ENCODE measurements around the gene TCP11L2.

The TCP11L2 gene

GRCh38 chr12:106302401-106303201, at the start of gene TCP11L2:
Gene TCP11L2, plus strand, starts transcription at chr12:106302733. Its CDS starts 8,343 bp downstream, at chr12:106311076.
- DNase-seq: peak; percentile 93

GRCh38 chr12:106254724-106255123, 47.8 kb upstream of the TCP11L2 start:
- DNase-seq: no peak

- DNase-seq: no peak
Observed at GRCh38 chr12:106255493-106255892, 47.0 kb upstream of the TCP11L2 start.

GRCh38 chr12:106255952-106256351, 46.6 kb upstream of the TCP11L2 start:
- DNase-seq: no peak

- DNase-seq: no peak
Observed at GRCh38 chr12:106256524-106256923, 46.0 kb upstream of the TCP11L2 start.

- DNase-seq: no peak
Observed at GRCh38 chr12:106258226-106258625, 44.3 kb upstream of the TCP11L2 start.

- no peak for DNase-seq
Observed at GRCh38 chr12:106258935-106259334, 43.6 kb upstream of the TCP11L2 start.

- DNase-seq: no peak
Observed at GRCh38 chr12:106265116-106265515, 37.4 kb upstream of the TCP11L2 start.

- no peak for DNase-seq
Observed at GRCh38 chr12:106267535-106267934, 35.0 kb upstream of the TCP11L2 start.

- no peak for DNase-seq
Observed at GRCh38 chr12:106269150-106269771, 33.3 kb upstream of the TCP11L2 start.

GRCh38 chr12:106271575-106272505, 30.7 kb upstream of the TCP11L2 start:
- no peak for DNase-seq

GRCh38 chr12:106273491-106273890, 29.0 kb upstream of the TCP11L2 start:
- DNase-seq: no peak

- no peak for DNase-seq
Observed at GRCh38 chr12:106274012-106274411, 28.5 kb upstream of the TCP11L2 start.

- DNase-seq: no peak
Observed at GRCh38 chr12:106274575-106275121, 27.9 kb upstream of the TCP11L2 start.

GRCh38 chr12:106275458-106275857, 27.1 kb upstream of the TCP11L2 start:
- DNase-seq: no peak

- no peak for DNase-seq
Observed at GRCh38 chr12:106276032-106276740, 26.3 kb upstream of the TCP11L2 start.

GRCh38 chr12:106280106-106280505, 22.4 kb upstream of the TCP11L2 start:
- no peak for DNase-seq

GRCh38 chr12:106281056-106281782, 21.3 kb upstream of the TCP11L2 start:
- no peak for DNase-seq

GRCh38 chr12:106281804-106282203, 20.7 kb upstream of the TCP11L2 start:
- no peak for DNase-seq

GRCh38 chr12:106282457-106283097, 20.0 kb upstream of the TCP11L2 start:
- DNase-seq: peak; percentile 42

Data from activated CD4-positive, CD25-positive, alpha-beta regulatory T cell treated with anti-CD3 and anti-CD28 coated beads, Interleukin-2, amount 50 U/mL, for 72 hours (primary cell).